Liver (tissue), 9 donors: ENCODE results near the gene TXLNG. TPM values are rescaled to one million over a fixed set of nuclear protein-coding genes. Genes with fewer than 3 reads are reported as not detected.

Experiments used
- DNase-seq: peaks from one replicate; pipeline ENCODE4 v3.0.0-alpha.2; 2017; ENCODE audit warnings: low spot score
- H3K27ac ChIP-seq, 2 donors: one replicate each; pipeline ENCODE4 v1.7.0; 2013; ENCODE audit warnings: inconsistent platforms in 2 of 2, low read length in 2 of 2, control low read depth in 1 of 2, low read depth in 1 of 2, mild to moderate bottlenecking in 1 of 2
- H3K27me3 ChIP-seq, 4 donors: one replicate each; pipeline versions ENCODE4 v1.6.1 to v1.7.0; 2013; ENCODE audit warnings: low read length in 3 of 4, inconsistent platforms in 1 of 4, mild to moderate bottlenecking in 1 of 4, moderate library complexity in 1 of 4; ENCODE audit not compliant: control insufficient read depth in 4 of 4, insufficient read depth in 4 of 4
- H3K36me3 ChIP-seq, 4 donors: one replicate each; pipeline versions ENCODE4 v1.6.1 to v1.7.0; 2013; ENCODE audit warnings: low read length in 3 of 4, mild to moderate bottlenecking in 3 of 4, low read depth in 1 of 4, moderate library complexity in 1 of 4; ENCODE audit not compliant: control insufficient read depth in 4 of 4, insufficient read depth in 3 of 4
- H3K4me1 ChIP-seq, 4 donors: one replicate each; pipeline versions ENCODE4 v1.6.1 to v1.7.0; 2013; ENCODE audit warnings: low read length in 3 of 4, mild to moderate bottlenecking in 3 of 4, moderate library complexity in 1 of 4; ENCODE audit not compliant: control insufficient read depth in 4 of 4, insufficient read depth in 4 of 4
- H3K4me3 ChIP-seq, 3 donors: one replicate each; pipeline versions ENCODE4 v1.6.1 to v1.7.0; 2013; ENCODE audit warnings: low read length in 3 of 3, control low read depth in 1 of 3, low read depth in 1 of 3, mild to moderate bottlenecking in 1 of 3
- H3K9ac ChIP-seq, 2 donors: one replicate each; pipeline ENCODE4 v1.7.0; 2013; ENCODE audit warnings: low read length in 2 of 2, mild to moderate bottlenecking in 2 of 2, moderate library complexity in 2 of 2, control low read depth in 1 of 2, low read depth in 1 of 2
- H3K9me3 ChIP-seq, 4 donors: one replicate each; pipeline versions ENCODE4 v1.6.1 to v1.7.0; 2013; ENCODE audit warnings: low read length in 3 of 4; ENCODE audit not compliant: control insufficient read depth in 4 of 4
- EGR1 ChIP-seq, 2 donors: IDR thresholded peaks; 2 replicates each; pipeline ENCODE4 v1.6.1; 2016 to 2018; ENCODE audit warnings: antibody characterized with exemption in 2 of 2, low read depth in 2 of 2
- FOXA1 ChIP-seq: IDR thresholded peaks from 2 replicates; pipeline ENCODE4 v1.6.1; 2016; ENCODE audit warnings: antibody characterized with exemption
- FOXA2 ChIP-seq: IDR thresholded peaks from 2 replicates; pipeline ENCODE4 v1.6.1; 2016; ENCODE audit warnings: antibody characterized with exemption
- GABPA ChIP-seq, 2 donors: IDR thresholded peaks in 1 of 2; conservative IDR thresholded peaks in 1 of 2; 2 replicates each; pipeline ENCODE4 v1.6.1; 2016; ENCODE audit warnings: antibody characterized with exemption in 2 of 2, mild to moderate bottlenecking in 1 of 2, moderate library complexity in 1 of 2
- HNF4A ChIP-seq, 2 donors: conservative IDR thresholded peaks; 2 replicates each; pipeline ENCODE4 v1.6.1; 2016; ENCODE audit warnings: antibody characterized with exemption in 2 of 2, mild to moderate bottlenecking in 2 of 2
- JUND ChIP-seq, 2 donors: IDR thresholded peaks; 2 replicates each; pipeline ENCODE4 v1.6.1; 2016; ENCODE audit warnings: antibody characterized with exemption in 2 of 2
- NR2F2 ChIP-seq: IDR thresholded peaks from 2 replicates; pipeline ENCODE4 v1.6.1; 2016; ENCODE audit warnings: antibody characterized with exemption
- RAD21 ChIP-seq, 2 donors: IDR thresholded peaks; 2 replicates each; pipeline ENCODE4 v1.6.1; 2016; ENCODE audit warnings: antibody characterized with exemption in 2 of 2, mild to moderate bottlenecking in 2 of 2
- RXRA ChIP-seq, 2 donors: IDR thresholded peaks; 2 replicates each; pipeline ENCODE4 v1.6.1; 2017 to 2018; ENCODE audit warnings: antibody characterized with exemption in 2 of 2, mild to moderate bottlenecking in 1 of 2
- SP1 ChIP-seq: IDR thresholded peaks from 2 replicates; pipeline ENCODE4 v1.6.1; 2018; ENCODE audit warnings: antibody characterized with exemption, mild to moderate bottlenecking
- TAF1 ChIP-seq: conservative IDR thresholded peaks from 2 replicates; pipeline ENCODE4 v1.6.1; 2016; ENCODE audit warnings: antibody characterized with exemption, mild to moderate bottlenecking
- YY1 ChIP-seq: IDR thresholded peaks from 2 replicates; pipeline ENCODE4 v1.6.1; 2016; ENCODE audit warnings: antibody characterized with exemption, mild to moderate bottlenecking
- WGBS: extraction: QIAGEN DNeasy Blood & Tissue Kit; methylation state at CpG from one replicate; pipeline ENCODE4 v1.1.7; 2013; 5-methylcytosine and 5-hydroxymethylcytosine counted together
- polyA plus RNA-seq, 2 donors: library from polyadenylated mRNA; stranded (reverse) in 1 of 2; unstranded in 1 of 2; fragments of 200-250 nt in 1 of 2; fragments of >200 nt in 1 of 2; fragmentation: Nextera tagmentation in 1 of 2; extraction: Ambion mirVana in 1 of 2; gene quantifications; one replicate each; pipeline versions ENCODE4 v1.2.1 to v1.2.3, GENCODE V29; 2013 to 2015
- total RNA-seq, 2 donors: library from RNA; depleted of rRNA; stranded (reverse); fragments of >200 nt; gene quantifications; one replicate each; pipeline ENCODE4 v1.2.3, GENCODE V29; 2014
- TF ChIP-seq, protein P1 (sequence below): fragments of 150-350 bp; IDR thresholded peaks from 2 replicates; pipeline ENCODE4 v1.5.1; 2017; ENCODE audit warnings: improper control_type of control experiment, low read depth, low read length; ENCODE audit not compliant: missing input control
- TF ChIP-seq, protein P2 (sequence below): IDR thresholded peaks from 2 replicates; pipeline ENCODE4 v1.6.1; 2016; ENCODE audit warnings: antibody characterized with exemption
- TF ChIP-seq, protein P3 (sequence below): IDR thresholded peaks from 2 replicates; pipeline ENCODE4 v1.6.1; 2016; ENCODE audit warnings: antibody characterized with exemption
- TF ChIP-seq, protein P4 (sequence below): IDR thresholded peaks from 2 replicates; pipeline ENCODE4 v1.6.1; 2016; ENCODE audit warnings: antibody characterized with exemption
- TF ChIP-seq, protein P5 (sequence below): IDR thresholded peaks from 2 replicates; pipeline ENCODE4 v1.6.1; 2016; ENCODE audit warnings: antibody characterized with exemption, mild to moderate bottlenecking
- donor health status: healthy.
- donor health status: healthy.
- donor health status: healthy.
- donor health status: healthy.
- donor health status: healthy.

TXLNG gene
- total and polyA plus RNA-seq, 4 donors = 3.7 to 7.4 (median 5.1) TPM

DNA sequence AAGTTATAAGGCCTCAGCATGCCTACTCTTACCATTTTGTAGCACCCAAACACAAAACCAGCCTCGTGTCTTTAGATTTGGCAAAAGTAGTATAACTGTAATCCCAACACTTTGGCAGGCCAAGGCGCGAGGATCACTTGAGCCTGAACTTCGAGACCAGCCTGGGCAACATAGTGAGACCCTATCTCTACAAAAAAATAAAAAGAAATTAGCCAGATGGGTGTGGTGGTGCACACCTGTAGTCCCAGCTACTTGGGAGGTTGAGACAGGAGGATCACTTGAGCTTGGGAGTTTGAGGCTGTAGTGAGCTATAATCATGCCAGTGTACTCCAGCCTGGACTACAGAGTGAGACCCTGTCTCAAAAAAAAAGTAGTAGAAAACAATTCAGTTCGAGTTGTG, 49.2 kb upstream of the TXLNG start:
- Histone ChIP-seq H3K4me3 (no peak overlapping the region), H3K27me3 (no peaks in the 10 kb centered on the region), H3K4me1 (peaks cover 1 to 10% (median 5%) of the 10 kb centered on the region in 4 donors), H3K36me3 (peaks cover 1 to 28% (median 10%) of the 10 kb centered on the region in 4 donors), H3K9me3 (no peaks in the 10 kb centered on the region), H3K27ac (no peak overlapping the region), H3K9ac (no peak overlapping the region)
- WGBS = 78% methylated on average over 5 of the region's 5 CpGs
- no peak for DNase-seq
- TF ChIP-seq, protein P1, sequence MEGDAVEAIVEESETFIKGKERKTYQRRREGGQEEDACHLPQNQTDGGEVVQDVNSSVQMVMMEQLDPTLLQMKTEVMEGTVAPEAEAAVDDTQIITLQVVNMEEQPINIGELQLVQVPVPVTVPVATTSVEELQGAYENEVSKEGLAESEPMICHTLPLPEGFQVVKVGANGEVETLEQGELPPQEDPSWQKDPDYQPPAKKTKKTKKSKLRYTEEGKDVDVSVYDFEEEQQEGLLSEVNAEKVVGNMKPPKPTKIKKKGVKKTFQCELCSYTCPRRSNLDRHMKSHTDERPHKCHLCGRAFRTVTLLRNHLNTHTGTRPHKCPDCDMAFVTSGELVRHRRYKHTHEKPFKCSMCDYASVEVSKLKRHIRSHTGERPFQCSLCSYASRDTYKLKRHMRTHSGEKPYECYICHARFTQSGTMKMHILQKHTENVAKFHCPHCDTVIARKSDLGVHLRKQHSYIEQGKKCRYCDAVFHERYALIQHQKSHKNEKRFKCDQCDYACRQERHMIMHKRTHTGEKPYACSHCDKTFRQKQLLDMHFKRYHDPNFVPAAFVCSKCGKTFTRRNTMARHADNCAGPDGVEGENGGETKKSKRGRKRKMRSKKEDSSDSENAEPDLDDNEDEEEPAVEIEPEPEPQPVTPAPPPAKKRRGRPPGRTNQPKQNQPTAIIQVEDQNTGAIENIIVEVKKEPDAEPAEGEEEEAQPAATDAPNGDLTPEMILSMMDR = no peak
- TF ChIP-seq, protein P2, sequence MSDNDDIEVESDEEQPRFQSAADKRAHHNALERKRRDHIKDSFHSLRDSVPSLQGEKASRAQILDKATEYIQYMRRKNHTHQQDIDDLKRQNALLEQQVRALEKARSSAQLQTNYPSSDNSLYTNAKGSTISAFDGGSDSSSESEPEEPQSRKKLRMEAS = no peak
- no peak for TF ChIP-seq FOXA2
- TF ChIP-seq, protein P3, sequence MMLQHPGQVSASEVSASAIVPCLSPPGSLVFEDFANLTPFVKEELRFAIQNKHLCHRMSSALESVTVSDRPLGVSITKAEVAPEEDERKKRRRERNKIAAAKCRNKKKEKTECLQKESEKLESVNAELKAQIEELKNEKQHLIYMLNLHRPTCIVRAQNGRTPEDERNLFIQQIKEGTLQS = no peak

DNA sequence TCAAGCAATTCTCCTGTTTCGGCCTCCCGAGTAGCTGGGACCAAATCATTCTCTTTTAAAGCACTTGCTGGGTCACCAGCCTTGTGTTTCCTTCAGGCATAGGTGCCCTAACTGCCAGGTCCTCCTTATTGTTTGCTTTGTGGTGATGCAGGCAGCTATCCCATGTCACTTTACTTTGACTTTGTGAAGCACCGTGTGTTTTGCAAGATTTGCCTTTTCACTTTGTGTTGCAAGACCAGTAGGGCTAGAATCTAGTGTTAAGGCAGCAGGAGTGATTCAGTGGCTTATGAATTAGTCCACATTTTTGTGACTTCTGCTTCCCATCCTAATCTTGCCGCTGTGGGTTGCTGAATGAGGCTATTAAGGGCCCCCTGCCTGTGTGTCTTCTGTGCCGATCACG, 46.7 kb upstream of the TXLNG start:
- H3K9me3 ChIP-seq = no peaks in the 10 kb centered on the region
- DNase-seq = no peak
- no peak overlapping the region for H3K9ac ChIP-seq
- peaks cover 1 to 38% (median 14%) of the 10 kb centered on the region in 4 donors for H3K36me3 ChIP-seq
- peak overlapping the region; percentile 30 to 80 for H3K27ac ChIP-seq
- H3K27me3 ChIP-seq = no peaks in the 10 kb centered on the region
- WGBS = 20% methylated on average over 6 of the region's 6 CpGs
- TF ChIP-seq, protein P2 = no peak
- TF ChIP-seq, protein P1 = no peak
- TF ChIP-seq RXRA (IDR thresholded peaks at IDR 0.05) (peak; percentile 51 to 69), FOXA1 (peak; percentile 19), GABPA (IDR thresholded peaks at IDR 0.05 in 1 of 2, conservative IDR thresholded peaks at IDR 0.05 in 1 of 2) (no peak), NR2F2 (no peak), EGR1 (IDR thresholded peaks at IDR 0.05; ENCODE audit: low read depth in 2 of 2) (no peak), JUND (IDR thresholded peaks at IDR 0.05) (peak in 1 of 2 donors; percentile 28), YY1 (peak; percentile 52), FOXA2 (peak; percentile 6), HNF4A (conservative IDR thresholded peaks at IDR 0.05) (peak; percentile 55 to 61), TAF1 (no peak), RAD21 (IDR thresholded peaks at IDR 0.05) (no peak), SP1 (peak; percentile 66)
- TF ChIP-seq, protein P4, sequence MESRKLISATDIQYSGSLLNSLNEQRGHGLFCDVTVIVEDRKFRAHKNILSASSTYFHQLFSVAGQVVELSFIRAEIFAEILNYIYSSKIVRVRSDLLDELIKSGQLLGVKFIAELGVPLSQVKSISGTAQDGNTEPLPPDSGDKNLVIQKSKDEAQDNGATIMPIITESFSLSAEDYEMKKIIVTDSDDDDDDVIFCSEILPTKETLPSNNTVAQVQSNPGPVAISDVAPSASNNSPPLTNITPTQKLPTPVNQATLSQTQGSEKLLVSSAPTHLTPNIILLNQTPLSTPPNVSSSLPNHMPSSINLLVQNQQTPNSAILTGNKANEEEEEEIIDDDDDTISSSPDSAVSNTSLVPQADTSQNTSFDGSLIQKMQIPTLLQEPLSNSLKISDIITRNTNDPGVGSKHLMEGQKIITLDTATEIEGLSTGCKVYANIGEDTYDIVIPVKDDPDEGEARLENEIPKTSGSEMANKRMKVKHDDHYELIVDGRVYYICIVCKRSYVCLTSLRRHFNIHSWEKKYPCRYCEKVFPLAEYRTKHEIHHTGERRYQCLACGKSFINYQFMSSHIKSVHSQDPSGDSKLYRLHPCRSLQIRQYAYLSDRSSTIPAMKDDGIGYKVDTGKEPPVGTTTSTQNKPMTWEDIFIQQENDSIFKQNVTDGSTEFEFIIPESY = no peak
- TF ChIP-seq, protein P3 = no peak
- TF ChIP-seq, protein P5, sequence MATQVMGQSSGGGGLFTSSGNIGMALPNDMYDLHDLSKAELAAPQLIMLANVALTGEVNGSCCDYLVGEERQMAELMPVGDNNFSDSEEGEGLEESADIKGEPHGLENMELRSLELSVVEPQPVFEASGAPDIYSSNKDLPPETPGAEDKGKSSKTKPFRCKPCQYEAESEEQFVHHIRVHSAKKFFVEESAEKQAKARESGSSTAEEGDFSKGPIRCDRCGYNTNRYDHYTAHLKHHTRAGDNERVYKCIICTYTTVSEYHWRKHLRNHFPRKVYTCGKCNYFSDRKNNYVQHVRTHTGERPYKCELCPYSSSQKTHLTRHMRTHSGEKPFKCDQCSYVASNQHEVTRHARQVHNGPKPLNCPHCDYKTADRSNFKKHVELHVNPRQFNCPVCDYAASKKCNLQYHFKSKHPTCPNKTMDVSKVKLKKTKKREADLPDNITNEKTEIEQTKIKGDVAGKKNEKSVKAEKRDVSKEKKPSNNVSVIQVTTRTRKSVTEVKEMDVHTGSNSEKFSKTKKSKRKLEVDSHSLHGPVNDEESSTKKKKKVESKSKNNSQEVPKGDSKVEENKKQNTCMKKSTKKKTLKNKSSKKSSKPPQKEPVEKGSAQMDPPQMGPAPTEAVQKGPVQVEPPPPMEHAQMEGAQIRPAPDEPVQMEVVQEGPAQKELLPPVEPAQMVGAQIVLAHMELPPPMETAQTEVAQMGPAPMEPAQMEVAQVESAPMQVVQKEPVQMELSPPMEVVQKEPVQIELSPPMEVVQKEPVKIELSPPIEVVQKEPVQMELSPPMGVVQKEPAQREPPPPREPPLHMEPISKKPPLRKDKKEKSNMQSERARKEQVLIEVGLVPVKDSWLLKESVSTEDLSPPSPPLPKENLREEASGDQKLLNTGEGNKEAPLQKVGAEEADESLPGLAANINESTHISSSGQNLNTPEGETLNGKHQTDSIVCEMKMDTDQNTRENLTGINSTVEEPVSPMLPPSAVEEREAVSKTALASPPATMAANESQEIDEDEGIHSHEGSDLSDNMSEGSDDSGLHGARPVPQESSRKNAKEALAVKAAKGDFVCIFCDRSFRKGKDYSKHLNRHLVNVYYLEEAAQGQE = peak; percentile 57
- peaks cover 2 to 20% (median 14%) of the 10 kb centered on the region in 4 donors for H3K4me1 ChIP-seq
- no peak overlapping the region for H3K4me3 ChIP-seq
